GM21529 (cell line): ENCODE results near the gene OSTC.

Source experiments
- ATAC-seq: cut with Tn5 transposase; IDR thresholded peaks from one replicate; pipeline ENCODE4 v1.9.1; 2021; ENCODE audit not compliant: unreplicated experiment

Gene OSTC

GRCh38 chr4:108650212-108651013 lies at the start of gene OSTC:
OSTC (plus strand) TSS chr4:108650599; CDS start chr4:108650656, 57 bp downstream.
- peak; percentile 90 for ATAC-seq

GRCh38 chr4:108601106-108601505 lies 49.3 kb upstream of the OSTC start:
- ATAC-seq = no peak

DNA sequence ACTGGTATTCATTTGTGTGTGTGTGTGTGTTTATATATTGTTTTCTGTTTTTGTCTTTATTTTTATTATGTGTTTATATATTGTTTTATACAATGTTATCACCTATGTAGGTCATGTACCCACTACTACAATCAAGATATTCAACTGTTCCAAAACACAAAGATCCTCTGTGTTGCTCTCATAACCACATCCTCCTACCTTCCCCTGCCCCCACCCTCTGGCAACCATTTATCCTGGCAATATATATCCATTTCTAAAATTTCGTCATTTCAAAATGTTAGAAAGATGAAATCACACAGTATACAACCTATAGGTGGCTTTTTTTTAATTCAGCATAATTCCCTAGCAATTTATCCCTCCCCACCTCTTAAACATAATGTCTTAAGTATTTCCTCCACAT lies 48.9 kb upstream of the OSTC start:
- no peak for ATAC-seq

GRCh38 chr4:108602163-108602562 lies 48.2 kb upstream of the OSTC start:
- ATAC-seq = no peak

DNA sequence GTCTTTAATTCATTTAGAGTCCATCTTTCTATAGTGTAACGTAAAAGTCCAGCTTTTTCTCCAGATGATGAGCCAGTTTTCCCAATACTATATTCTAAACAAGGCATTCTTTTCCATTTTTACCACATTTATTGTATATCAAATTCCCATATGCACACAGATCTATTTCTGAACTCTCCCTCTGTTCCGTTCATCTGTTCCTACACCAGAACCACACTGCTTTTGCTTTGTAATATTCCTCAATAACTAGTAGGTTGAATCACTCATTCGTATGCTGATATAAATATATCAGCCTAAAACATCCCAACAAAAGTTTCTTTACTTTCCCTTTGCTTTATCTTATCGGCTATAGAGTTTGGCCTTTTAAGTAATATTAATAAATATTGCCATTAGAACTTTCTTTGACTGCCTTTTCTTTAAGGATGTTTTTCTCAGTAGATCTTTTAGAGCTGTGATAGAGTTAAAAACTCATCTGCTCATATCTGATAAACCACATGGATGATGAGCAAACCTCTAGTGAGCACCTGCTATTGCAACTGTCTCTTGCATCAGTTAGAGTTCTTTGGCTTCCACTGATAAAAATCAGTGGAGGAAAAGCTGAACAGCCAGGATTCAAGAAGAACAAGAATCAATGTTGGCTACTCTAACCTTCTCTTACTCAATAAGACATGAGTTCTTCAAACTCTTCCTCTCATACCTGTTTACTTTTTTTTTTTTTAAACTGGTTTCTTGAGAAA lies 43.2 kb upstream of the OSTC start:
- no peak for ATAC-seq

GRCh38 chr4:108611365-108611764 lies 39.0 kb upstream of the OSTC start:
- no peak for ATAC-seq

GRCh38 chr4:108612365-108612764 lies 38.0 kb upstream of the OSTC start:
- no peak for ATAC-seq

DNA sequence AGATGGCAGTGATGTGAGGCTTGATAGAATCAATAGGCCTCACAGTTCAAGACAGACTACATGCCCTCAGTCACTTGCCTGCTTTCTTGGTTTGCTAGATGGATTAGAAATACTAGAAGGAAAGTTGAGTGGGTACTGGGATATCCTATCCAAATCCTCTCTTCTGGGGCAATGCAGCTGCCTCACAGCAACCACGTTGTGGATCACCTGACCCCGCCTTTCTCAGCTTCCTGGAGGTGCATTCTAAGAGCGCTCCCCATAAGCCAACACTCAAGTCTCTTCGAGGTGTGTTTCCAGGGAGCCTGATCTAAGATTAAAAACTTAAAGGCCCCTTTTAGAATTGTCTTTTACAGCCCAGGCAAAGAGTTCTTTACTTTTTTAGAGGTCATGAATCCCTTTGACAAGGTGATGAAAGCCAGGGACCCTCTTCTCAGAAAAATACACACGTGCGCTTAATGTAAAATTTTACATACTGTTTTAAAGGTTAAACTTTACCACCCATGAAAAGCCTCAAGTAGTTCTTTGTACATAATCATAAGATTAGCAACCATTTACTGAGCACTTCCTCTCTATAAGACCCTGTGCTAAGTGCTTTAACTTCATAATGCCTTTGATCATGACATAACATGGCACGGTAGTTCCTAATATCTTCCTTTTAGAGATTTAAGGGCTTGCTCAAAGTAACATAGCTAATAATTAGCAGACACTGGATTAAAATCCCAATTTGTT lies 30.9 kb upstream of the OSTC start:
- ATAC-seq = peak; percentile 9

DNA sequence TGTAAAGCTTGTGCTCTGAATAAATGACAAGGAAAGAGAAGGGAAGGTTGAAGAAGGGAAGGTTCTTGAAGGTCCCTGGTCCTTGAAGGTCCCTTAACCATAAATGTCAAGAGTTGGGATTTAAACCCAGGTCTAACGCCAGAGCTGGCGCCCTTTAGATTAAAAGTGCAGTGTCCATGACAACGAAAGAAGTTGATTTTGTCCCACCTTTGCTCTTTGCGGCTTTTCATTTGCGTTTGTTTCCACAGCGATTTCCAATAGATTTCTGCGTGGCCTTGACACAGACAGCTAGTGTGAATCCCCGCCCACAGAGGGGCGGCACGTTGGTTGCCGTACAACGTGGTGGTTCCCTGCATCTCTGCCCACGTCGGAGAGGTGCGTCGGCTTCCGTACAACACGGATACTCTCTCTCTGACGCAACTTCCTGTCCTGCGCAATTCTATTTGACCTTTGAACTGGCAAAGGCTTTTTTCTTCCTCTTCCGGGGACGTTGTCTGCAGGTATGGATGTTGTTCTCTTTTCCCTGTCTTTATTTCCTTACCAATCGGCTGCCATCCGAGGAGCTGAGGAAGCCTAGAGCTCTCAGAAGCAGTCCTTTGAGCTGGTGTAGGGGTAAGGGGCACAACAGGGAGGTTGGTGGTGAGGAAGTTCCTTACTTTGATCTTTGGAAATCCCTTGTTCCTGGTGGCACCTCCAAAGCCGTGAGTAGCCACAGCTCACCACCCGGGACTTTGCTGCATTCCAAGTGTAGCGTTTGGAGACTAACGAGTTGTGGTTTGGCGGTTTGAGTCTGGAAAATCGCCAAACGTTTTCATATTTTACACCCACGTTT lies 30.1 kb upstream of the OSTC start, which contains the start of gene RPL34:
Gene RPL34 (plus strand): TSS at position 476 of the 832 bp plus-strand sequence. CDS start 1,384 bp downstream, outside the sequence.
- peak; percentile 100 for ATAC-seq

DNA sequence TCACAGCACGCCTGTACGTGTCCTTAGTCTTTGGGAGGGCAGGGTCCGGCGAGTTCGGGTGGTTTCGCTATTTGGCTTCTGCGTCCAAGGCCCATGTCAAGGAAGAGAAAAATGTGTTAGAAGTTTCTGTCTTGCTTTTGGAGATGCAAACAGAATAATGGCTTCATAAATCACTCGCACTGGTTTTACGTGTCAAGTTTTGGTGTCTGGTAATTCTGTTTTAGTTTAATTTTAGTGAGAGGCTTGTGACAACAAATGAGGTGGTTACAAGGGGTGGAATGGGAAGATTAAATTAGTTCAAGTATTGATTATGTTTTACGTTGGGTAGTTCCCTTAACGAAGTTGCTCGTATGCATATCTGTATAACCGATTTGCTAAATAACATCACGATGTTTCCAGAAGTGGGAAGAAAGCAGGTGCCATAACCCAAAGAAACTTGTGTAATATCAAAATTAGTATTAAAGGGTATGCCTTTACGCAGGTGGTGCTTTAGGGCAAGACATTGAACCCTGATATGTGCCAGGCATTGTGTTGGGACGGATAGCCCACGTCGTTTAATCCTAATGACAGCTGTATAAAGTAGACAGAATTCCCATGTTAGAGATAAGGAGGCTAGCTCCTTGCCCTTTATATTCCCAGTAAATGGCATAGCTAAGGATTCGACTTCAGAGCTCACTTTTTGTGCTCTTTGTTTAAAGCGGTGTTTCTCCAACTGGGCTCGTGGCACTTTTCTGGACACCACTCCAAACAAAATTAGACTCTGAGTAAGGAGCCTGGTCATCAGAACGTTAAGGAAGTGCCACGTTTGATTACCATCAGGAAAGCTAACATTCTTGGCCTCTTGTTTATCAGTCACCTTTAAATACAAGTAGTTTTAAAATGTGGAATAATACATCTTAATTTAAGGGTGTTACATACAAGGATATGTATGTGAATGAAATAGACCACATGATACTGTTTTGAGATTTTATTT lies 29.2 kb upstream of the OSTC start:
- no peak for ATAC-seq

DNA sequence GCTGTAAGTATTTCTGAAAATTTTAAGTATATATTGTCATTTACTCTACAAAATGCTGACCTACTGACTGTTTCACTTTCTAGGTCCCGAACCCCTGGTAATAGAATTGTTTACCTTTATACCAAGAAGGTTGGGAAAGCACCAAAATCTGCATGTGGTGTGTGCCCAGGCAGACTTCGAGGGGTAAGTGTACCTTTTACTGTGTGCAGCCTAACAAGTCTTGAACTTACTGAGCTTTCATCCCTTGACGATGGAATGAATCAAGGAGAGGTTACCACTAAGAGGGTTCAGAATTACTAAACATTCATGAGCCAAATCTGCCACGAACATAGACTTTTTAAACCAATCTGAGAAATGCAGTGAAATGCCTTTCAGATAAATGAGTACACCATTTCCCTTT lies 28.4 kb upstream of the OSTC start:
- ATAC-seq = no peak

GRCh38 chr4:108622828-108623227 lies 27.6 kb upstream of the OSTC start:
- no peak for ATAC-seq

- no peak for ATAC-seq
These were observed 25.9 kb upstream of the OSTC start for GRCh38 chr4:108624263-108625056.

- no peak for ATAC-seq
These were observed 24.3 kb upstream of the OSTC start for GRCh38 chr4:108626056-108626455.

DNA sequence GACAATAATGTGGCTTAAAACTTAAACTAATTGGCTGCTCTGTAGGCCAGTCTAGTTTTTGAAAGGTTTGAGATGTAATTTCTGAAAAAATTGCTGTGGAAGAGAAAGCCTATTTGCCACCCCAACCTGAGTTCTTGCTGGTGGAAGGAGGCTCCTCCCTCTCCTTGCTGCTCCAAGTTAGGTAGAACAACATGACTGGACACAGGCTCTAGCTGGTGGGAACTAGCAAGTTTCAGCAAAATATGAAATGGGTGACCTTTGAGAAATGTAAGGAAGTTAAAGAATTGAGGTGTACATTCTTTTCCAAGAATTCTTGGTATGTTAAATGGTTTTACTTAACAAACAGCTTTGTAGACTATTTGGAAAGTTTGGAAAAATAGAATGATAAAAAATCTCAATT lies 22.0 kb upstream of the OSTC start:
- no peak for ATAC-seq

DNA sequence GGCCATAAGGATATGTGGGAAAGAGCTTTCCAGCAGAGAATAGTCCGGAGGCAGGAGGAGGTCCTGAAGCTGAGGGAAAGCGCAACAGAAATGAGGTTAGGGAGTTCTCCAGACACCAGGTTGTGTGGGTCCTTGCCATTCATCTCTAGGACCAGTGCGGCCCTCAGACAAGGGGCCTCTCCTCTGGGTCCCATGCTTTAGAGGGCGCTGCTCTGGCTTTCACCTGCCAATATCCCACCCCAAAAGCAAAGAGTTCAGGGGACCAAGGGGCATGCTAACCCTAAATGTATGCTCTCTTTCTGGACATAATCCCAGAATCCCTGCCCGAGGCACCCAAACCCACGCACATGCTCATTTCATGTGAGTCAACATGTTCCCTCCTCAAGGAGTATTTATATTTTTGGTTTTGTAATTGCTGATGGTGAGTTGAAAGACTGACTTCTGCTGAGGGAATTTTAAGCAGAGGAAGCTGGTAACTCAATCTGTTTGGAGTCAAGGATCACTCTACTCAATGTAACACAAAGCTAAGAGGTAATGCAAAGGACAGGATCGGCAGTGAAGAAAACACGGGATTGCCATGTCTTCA lies 15.2 kb upstream of the OSTC start:
- no peak for ATAC-seq

DNA sequence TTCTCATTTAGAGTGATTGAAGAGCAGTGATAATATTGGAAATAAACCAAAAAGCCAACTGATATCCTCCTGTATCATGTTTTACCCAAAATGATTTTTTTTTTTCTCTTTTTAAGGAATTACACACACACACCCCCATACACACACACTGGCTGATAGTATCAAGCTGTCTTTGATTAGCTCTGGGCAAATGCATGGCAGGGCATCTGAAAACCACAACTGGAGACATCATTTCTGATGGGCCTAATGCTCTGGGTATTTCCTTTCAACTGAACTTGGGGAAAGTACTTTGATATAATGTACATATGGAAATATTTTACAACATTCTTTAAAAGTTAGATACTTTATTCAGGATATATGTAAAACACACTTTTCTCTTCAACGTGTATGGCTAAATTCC lies 14.2 kb upstream of the OSTC start:
- ATAC-seq = no peak

- no peak for ATAC-seq
These were observed 12.5 kb upstream of the OSTC start for GRCh38 chr4:108637856-108638255.
